Smooth muscle cell (in vitro differentiated cells): Measurements from ENCODE around the gene CNTNAP4. TPM values are rescaled to one million over a fixed set of nuclear protein-coding genes. Genes with fewer than 3 reads are reported as not detected.

Source experiments
- DNase-seq: peaks from one replicate; lab custom pipeline; 2025; ENCODE audit not compliant: unreplicated experiment; lab: John Stamatoyannopoulos, UW
- H2AFZ ChIP-seq: fragments of 200-600 bp; sonication (generic); 2 replicates; pipeline ENCODE4 v1.6.0; 2016; ENCODE audit warnings: antibody characterized with exemption, low read depth, mild to moderate bottlenecking
- H3F3A ChIP-seq: fragments of 200-600 bp; sonication (generic); 2 replicates; pipeline ENCODE4 v1.6.0; 2017; ENCODE audit warnings: antibody characterized with exemption, low read depth
- H3K27ac ChIP-seq: fragments of 200-600 bp; sonication (generic); 2 replicates; pipeline ENCODE4 v1.5.1; 2016; ENCODE audit warnings: low read depth, mild to moderate bottlenecking
- H3K27me3 ChIP-seq: fragments of 200-600 bp; sonication (generic); 2 replicates; pipeline ENCODE4 v1.6.1; 2016; ENCODE audit warnings: low read depth, mild to moderate bottlenecking
- H3K36me3 ChIP-seq: fragments of 200-600 bp; sonication (generic); 2 replicates; pipeline ENCODE4 v1.5.1; 2016; ENCODE audit warnings: low read depth
- H3K4me1 ChIP-seq: fragments of 200-600 bp; sonication (generic); 2 replicates; pipeline ENCODE4 v1.5.1; 2016; ENCODE audit warnings: low read depth
- H3K4me2 ChIP-seq: fragments of 200-600 bp; sonication (generic); 2 replicates; pipeline ENCODE4 v1.6.0; 2016; ENCODE audit warnings: mild to moderate bottlenecking
- H3K4me3 ChIP-seq: fragments of 200-600 bp; sonication (generic); 2 replicates; pipeline ENCODE4 v1.5.1; 2016; ENCODE audit warnings: mild to moderate bottlenecking
- H3K79me2 ChIP-seq: fragments of 200-600 bp; sonication (generic); 2 replicates; pipeline ENCODE4 v1.6.0; 2016; ENCODE audit warnings: low read depth, mild to moderate bottlenecking
- H3K9ac ChIP-seq: fragments of 200-600 bp; sonication (generic); 2 replicates; pipeline ENCODE4 v1.6.0; 2016; ENCODE audit warnings: low read depth
- H3K9me3 ChIP-seq: fragments of 200-600 bp; sonication (generic); replicated peaks from 2 replicates; pipeline ENCODE4 v1.5.1; 2016; ENCODE audit warnings: low read depth
- H4K20me1 ChIP-seq: fragments of 200-600 bp; sonication (generic); 2 replicates; pipeline ENCODE4 v1.6.0; 2016; ENCODE audit warnings: low read depth
- WGBS: methylation state at CpG from one replicate; pipeline ENCODE4 v1.1.7; 2016; ENCODE audit warnings: low lambda C conversion rate; 5-methylcytosine and 5-hydroxymethylcytosine counted together
- polyA plus RNA-seq: library from polyadenylated mRNA; unstranded; fragments of >200 nt; fragmentation: Nextera tagmentation; extraction: Ambion mirVana; gene quantifications from 2 replicates; pipeline ENCODE4 v1.2.1, GENCODE V29; 2016
- total RNA-seq: library from RNA; depleted of rRNA; stranded (reverse); fragments of >200 nt; gene quantifications from 2 replicates; pipeline ENCODE4 v1.2.3, GENCODE V29; 2014
- TF ChIP-seq, protein P1 (sequence below): fragments of 200-600 bp; sonication (generic); IDR thresholded peaks from 2 replicates; pipeline ENCODE4 v1.5.1; 2017; ENCODE audit warnings: borderline replicate concordance, mild to moderate bottlenecking, antibody characterized with exemption; ENCODE audit not compliant: insufficient read depth, poor library complexity, severe bottlenecking

The CNTNAP4 gene
- total and polyA plus RNA-seq, 2 experiments from 2014 or later = 0.13 to 0.25 TPM

DNA sequence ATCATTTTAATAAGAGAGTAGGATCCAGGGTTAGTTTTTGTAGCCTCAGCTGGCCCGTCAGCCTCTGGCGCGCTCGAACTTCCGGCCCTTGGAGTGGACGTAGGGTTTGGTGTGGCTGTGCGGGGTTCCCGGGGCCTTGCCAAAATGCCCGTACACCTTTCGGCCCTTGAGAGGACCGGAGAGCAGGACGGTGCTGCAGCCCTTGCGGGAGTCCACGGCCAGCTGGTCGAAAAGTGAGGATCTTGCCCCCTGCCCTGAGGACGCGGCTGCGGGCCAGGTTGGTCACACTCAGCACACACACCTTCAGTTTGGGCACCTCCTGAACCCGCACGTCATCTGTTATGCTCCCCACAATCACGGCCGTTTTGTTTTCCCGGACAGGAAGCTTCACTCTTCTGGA lies 42.2 kb upstream of the CNTNAP4 start:
- TF ChIP-seq, protein P1, sequence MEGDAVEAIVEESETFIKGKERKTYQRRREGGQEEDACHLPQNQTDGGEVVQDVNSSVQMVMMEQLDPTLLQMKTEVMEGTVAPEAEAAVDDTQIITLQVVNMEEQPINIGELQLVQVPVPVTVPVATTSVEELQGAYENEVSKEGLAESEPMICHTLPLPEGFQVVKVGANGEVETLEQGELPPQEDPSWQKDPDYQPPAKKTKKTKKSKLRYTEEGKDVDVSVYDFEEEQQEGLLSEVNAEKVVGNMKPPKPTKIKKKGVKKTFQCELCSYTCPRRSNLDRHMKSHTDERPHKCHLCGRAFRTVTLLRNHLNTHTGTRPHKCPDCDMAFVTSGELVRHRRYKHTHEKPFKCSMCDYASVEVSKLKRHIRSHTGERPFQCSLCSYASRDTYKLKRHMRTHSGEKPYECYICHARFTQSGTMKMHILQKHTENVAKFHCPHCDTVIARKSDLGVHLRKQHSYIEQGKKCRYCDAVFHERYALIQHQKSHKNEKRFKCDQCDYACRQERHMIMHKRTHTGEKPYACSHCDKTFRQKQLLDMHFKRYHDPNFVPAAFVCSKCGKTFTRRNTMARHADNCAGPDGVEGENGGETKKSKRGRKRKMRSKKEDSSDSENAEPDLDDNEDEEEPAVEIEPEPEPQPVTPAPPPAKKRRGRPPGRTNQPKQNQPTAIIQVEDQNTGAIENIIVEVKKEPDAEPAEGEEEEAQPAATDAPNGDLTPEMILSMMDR = no peak
- Histone ChIP-seq H3K9me3 (no peaks in the 10 kb centered on the region), H3K27ac (no peak overlapping the region), H3K4me2 (no peak overlapping the region), H3K9ac (no peak overlapping the region), H3K4me1 (no peaks in the 10 kb centered on the region), H3F3A (no peaks in the 10 kb centered on the region), H3K36me3 (no peaks in the 10 kb centered on the region), H2AFZ (no peak overlapping the region), H3K27me3 (no peaks in the 10 kb centered on the region), H3K4me3 (no peak overlapping the region), H3K79me2 (no peaks in the 10 kb centered on the region), H4K20me1 (no peaks in the 10 kb centered on the region)
- DNase-seq = no peak
- 97% methylated on average over 23 of the region's 23 CpGs for WGBS

- no peaks in the 10 kb centered on the region for H3K79me2 ChIP-seq
- no peak for DNase-seq
- WGBS = 95% methylated on average over 12 of the region's 12 CpGs
These were observed 41.8 kb upstream of the CNTNAP4 start for GRCh38 chr16:76235426-76235825.

DNA sequence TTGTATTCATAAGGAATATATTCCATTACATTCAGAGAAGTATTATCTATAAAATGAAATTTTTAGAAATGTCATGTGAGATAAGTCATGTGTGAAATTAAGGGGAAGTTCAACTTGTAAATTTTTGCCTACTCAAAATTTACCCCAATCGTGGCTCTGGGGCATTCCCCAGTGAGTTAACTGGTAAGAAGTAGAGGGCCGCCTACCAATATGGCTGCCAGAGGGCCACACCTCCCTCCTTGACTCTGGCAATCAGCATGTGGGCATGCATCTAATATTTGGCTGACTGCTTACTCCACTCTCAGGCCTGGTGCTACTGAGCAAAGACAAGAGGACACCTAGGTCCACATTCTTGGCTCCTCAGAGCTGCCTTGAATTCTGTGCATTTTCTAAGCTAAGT lies 39.7 kb upstream of the CNTNAP4 start:
- TF ChIP-seq, protein P1 = no peak
- no peak overlapping the region for H3K4me2 ChIP-seq
- H3K27ac ChIP-seq = no peak overlapping the region
- no peaks in the 10 kb centered on the region for H3K27me3 ChIP-seq
- H3K4me3 ChIP-seq = no peak overlapping the region
- 95% methylated on average over 2 of the region's 2 CpGs for whole genome bisulfite sequencing
- no peaks in the 10 kb centered on the region for H3K9me3 ChIP-seq
- no peaks in the 10 kb centered on the region for H3K79me2 ChIP-seq
- no peak overlapping the region for H3K9ac ChIP-seq
- no peaks in the 10 kb centered on the region for H4K20me1 ChIP-seq
- H3F3A ChIP-seq = no peaks in the 10 kb centered on the region
- no peak overlapping the region for H2AFZ ChIP-seq
- no peaks in the 10 kb centered on the region for H3K4me1 ChIP-seq
- no peaks in the 10 kb centered on the region for H3K36me3 ChIP-seq
- DNase-seq = no peak

More at GRCh38 chr16:76235426-76235825, 41.8 kb upstream of the CNTNAP4 start:
- no peak overlapping the region for H2AFZ ChIP-seq
- H3K4me2 ChIP-seq = no peak overlapping the region
- no peak overlapping the region for H3K27ac ChIP-seq
- no peaks in the 10 kb centered on the region for H4K20me1 ChIP-seq
- no peaks in the 10 kb centered on the region for H3K4me1 ChIP-seq
- H3K36me3 ChIP-seq = no peaks in the 10 kb centered on the region
- no peak overlapping the region for H3K9ac ChIP-seq
- no peaks in the 10 kb centered on the region for H3K9me3 ChIP-seq
- no peaks in the 10 kb centered on the region for H3F3A ChIP-seq
- H3K27me3 ChIP-seq = no peaks in the 10 kb centered on the region
- H3K4me3 ChIP-seq = no peak overlapping the region
- TF ChIP-seq, protein P1 = no peak

DNA sequence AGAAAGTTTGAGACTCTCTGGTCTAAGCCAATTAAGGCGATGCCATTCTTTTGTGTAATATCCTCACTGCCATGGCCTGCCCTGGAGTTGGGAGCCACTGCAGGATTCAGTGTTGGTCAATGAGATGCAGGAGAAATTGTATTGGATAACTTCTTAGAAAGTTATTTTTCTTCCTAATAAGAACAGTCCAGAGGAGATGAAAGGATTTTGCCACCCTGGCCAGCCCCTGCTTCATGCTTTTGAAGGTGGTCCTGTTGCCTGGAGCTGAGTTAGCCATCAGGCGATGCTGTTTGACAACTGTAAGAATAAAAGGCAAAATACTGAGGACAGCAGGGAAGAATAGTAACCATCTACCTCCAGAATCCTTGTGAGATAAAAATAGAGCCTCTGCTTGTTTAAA lies 35.4 kb upstream of the CNTNAP4 start:
- TF ChIP-seq, protein P1 = no peak
- Histone ChIP-seq H3K36me3 (no peaks in the 10 kb centered on the region), H3K9ac (no peak overlapping the region), H3K4me1 (no peaks in the 10 kb centered on the region), H3K4me3 (no peak overlapping the region), H3K27me3 (no peaks in the 10 kb centered on the region), H3K9me3 (no peaks in the 10 kb centered on the region), H3K79me2 (no peaks in the 10 kb centered on the region), H3K4me2 (no peak overlapping the region), H4K20me1 (no peaks in the 10 kb centered on the region), H3F3A (no peaks in the 10 kb centered on the region), H3K27ac (no peak overlapping the region), H2AFZ (no peak overlapping the region)
- WGBS = 94% methylated on average over 2 of the region's 2 CpGs
- no peak for DNase-seq
